ENCODE data around the gene KLHL7. TPM values are rescaled to one million over a fixed set of nuclear protein-coding genes. Genes with fewer than 3 reads are reported as not detected.

KLHL7 gene
- total and polyA plus RNA-seq, 9 of the 15 experiments (the other 6 are each of a cell fraction or from before 2014, with no cell fraction given) = 4.2 to 63.1 (median 32.3) TPM

DNA sequence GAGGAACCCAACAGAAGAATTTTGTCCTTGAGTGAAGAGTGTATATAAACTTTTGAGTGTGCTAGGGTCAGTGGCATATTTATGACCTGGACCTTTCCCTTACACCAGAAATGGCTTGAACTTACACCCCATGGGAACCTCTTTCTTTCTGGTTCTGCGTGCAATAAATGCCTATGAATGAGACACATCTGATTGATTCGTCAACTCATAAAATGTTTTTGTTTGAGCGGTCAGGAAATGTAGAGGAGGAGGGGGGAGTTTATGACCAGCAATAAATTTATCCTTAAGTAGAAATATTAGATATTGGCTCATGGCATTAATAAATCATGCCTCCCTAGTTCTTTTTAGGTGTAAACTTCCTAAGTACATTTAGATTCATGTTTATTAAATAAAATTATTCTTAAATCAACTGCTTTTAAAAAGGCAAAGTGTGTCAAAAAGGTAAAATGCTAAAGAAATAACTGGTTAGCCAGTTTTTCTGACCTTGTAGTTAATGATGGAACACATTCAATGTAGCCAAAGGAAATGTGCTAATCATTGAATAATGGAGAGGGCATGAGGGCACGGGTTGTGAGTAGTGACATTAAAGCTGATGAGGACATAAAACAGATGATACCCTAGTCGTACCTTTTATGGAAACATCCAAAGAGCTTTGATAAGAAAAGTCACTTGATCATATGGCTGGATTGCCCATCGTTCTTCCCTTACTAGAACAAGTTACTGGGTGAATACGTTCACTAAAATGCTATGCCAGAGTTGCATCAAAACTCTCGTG is 62.7 kb downstream of the KLHL7 start (continued):
- TF ChIP-seq, protein P1, sequence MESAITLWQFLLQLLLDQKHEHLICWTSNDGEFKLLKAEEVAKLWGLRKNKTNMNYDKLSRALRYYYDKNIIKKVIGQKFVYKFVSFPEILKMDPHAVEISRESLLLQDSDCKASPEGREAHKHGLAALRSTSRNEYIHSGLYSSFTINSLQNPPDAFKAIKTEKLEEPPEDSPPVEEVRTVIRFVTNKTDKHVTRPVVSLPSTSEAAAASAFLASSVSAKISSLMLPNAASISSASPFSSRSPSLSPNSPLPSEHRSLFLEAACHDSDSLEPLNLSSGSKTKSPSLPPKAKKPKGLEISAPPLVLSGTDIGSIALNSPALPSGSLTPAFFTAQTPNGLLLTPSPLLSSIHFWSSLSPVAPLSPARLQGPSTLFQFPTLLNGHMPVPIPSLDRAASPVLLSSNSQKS (CRISPR knock-in tag; IDR thresholded peaks at IDR 0.05) = no peak
- no peak for TF ChIP-seq CC2D1A (IDR thresholded peaks at IDR 0.05)
- no peak for TF ChIP-seq AFF4 (CRISPR knock-in tag; IDR thresholded peaks at IDR 0.05)
- no peak for TF ChIP-seq MCM2 (IDR thresholded peaks at IDR 0.05; ENCODE audit: low read depth)
- no peak for TF ChIP-seq TFAM (CRISPR knock-in tag; conservative IDR thresholded peaks at IDR 0.05)

All from K562 (cell line).